ENCODE data around the gene MED27.

Gene MED27

GRCh38 chr9:132124800-132125199 lies 45.1 kb upstream of the MED27 start:
- DNase-seq (ENCODE audit: low read depth): no peak
- TF ChIP-seq POLR2A (IDR thresholded peaks at IDR 0.05; ENCODE audit: extremely low read depth, insufficient read length): no peak
- TF ChIP-seq MYC (IDR thresholded peaks at IDR 0.05; ENCODE audit: low read depth, low read length): no peak
- no peak for TF ChIP-seq CTCF (IDR thresholded peaks at IDR 0.05; ENCODE audit: low read depth, low read length)
- no peak for TF ChIP-seq MAX (IDR thresholded peaks at IDR 0.05; ENCODE audit: low read depth, low read length)
- H3K4me3 ChIP-seq (ENCODE audit: low read depth, low read length): no peak overlapping the region

GRCh38 chr9:132121021-132121420 lies 41.4 kb upstream of the MED27 start:
- DNase-seq (ENCODE audit: low read depth): no peak
- TF ChIP-seq MAX (IDR thresholded peaks at IDR 0.05; ENCODE audit: low read depth, low read length) (no peak), CTCF (IDR thresholded peaks at IDR 0.05; ENCODE audit: low read depth, low read length) (no peak), POLR2A (IDR thresholded peaks at IDR 0.05; ENCODE audit: extremely low read depth, insufficient read length) (no peak), MYC (IDR thresholded peaks at IDR 0.05; ENCODE audit: low read depth, low read length) (no peak)
- H3K4me3 ChIP-seq (ENCODE audit: low read depth, low read length): no peak overlapping the region

GRCh38 chr9:132117694-132118093 lies 38.0 kb upstream of the MED27 start:
- no peak overlapping the region for H3K4me3 ChIP-seq (ENCODE audit: low read depth, low read length)
- TF ChIP-seq MYC (IDR thresholded peaks at IDR 0.05; ENCODE audit: low read depth, low read length) (no peak), MAX (IDR thresholded peaks at IDR 0.05; ENCODE audit: low read depth, low read length) (no peak)
- no peak for DNase-seq (ENCODE audit: low read depth)

GRCh38 chr9:132116583-132116982 lies 36.9 kb upstream of the MED27 start:
- H3K4me3 ChIP-seq (ENCODE audit: low read depth, low read length): no peak overlapping the region
- DNase-seq (ENCODE audit: low read depth): no peak
- TF ChIP-seq MYC (IDR thresholded peaks at IDR 0.05; ENCODE audit: low read depth, low read length) (no peak), POLR2A (IDR thresholded peaks at IDR 0.05; ENCODE audit: extremely low read depth, insufficient read length) (no peak), CTCF (IDR thresholded peaks at IDR 0.05; ENCODE audit: low read depth, low read length) (no peak), MAX (IDR thresholded peaks at IDR 0.05; ENCODE audit: low read depth, low read length) (no peak)

- H3K4me3 ChIP-seq (ENCODE audit: low read depth, low read length): no peak overlapping the region
- DNase-seq (ENCODE audit: low read depth): peak; percentile 66
- no peak for TF ChIP-seq CTCF (IDR thresholded peaks at IDR 0.05; ENCODE audit: low read depth, low read length)
- TF ChIP-seq MYC (IDR thresholded peaks at IDR 0.05; ENCODE audit: low read depth, low read length): 0 out of 2 replicates have a peak, but pooled peaks have one; percentile 13
- peak; percentile 71 for TF ChIP-seq MAX (IDR thresholded peaks at IDR 0.05; ENCODE audit: low read depth, low read length)
Measured at GRCh38 chr9:132114102-132114707, 34.5 kb upstream of the MED27 start.

- H3K4me3 ChIP-seq (ENCODE audit: low read depth, low read length): no peak overlapping the region
- TF ChIP-seq CTCF (IDR thresholded peaks at IDR 0.05; ENCODE audit: low read depth, low read length): no peak
- TF ChIP-seq MYC (IDR thresholded peaks at IDR 0.05; ENCODE audit: low read depth, low read length): no peak
- TF ChIP-seq MAX (IDR thresholded peaks at IDR 0.05; ENCODE audit: low read depth, low read length): no peak
- no peak for TF ChIP-seq POLR2A (IDR thresholded peaks at IDR 0.05; ENCODE audit: extremely low read depth, insufficient read length)
- no peak for DNase-seq (ENCODE audit: low read depth)
Measured at GRCh38 chr9:132109291-132109690, 29.6 kb upstream of the MED27 start.
